Endothelial cell of hepatic sinusoid (primary cell): ENCODE measurements around the gene CDKN1C.

Experiments used
- in situ Hi-C: cut with HindIII; loops from 2 replicates; pipeline ENCODE4 v1.10.0; 2017; ENCODE audit warnings: low sequenced_read_pairs

CDKN1C gene

DNA sequence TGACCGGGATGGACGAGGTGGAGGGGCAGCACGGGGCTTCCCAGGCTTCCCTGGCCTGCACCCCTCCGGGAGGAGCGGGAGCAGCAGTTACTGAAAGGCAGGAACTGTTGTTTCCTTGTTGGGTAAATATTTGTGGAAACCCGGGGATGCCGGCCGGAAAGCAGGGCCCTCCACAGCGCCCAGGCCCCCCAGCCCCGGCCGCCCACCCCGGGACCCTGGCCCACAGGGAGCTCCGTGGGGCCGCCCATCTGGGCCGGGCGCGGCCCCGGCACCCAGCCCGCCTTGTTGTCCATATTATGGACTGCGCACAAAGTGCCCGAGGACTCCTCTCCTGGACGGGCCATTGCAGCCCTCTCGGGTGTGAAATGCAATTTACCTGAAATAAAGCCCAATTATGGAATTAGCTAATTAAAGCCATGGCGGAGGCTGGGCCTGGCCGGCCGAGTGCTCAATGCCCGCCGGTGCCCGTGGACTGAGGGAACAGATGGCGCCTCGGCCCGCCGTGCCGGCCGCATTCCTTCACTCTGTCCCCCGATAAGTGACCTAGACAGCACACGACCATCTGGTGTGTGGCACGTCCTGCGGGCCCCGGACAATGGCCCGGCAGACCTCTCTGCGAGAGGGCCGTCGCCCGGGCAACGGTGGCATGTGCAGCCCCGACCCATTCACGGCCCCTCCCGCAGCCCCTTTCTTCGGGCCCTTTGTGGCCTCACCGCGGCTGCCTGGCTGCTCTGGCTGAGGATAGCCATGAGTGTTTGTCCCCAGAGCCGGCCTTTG, 35.4 kb downstream of the CDKN1C start:
- in situ Hi-C loops: no loop called here

DNA sequence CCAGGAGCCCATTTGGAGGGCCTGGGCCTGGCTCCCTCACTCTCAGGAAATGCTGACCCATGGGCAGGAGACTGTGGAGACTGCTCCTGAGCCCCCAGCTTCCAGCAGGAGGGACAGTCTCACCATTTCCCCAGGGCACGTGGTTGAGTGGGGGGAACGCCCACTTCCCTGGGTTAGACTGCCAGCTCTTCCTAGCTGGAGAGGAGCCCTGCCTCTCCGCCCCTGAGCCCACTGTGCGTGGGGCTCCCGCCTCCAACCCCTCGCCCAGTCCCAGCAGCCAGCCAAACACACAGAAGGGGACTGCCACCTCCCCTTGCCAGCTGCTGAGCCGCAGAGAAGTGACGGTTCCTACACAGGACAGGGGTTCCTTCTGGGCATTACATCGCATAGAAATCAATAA, 37.1 kb downstream of the CDKN1C start:
- in situ Hi-C loops: no loop called here

DNA sequence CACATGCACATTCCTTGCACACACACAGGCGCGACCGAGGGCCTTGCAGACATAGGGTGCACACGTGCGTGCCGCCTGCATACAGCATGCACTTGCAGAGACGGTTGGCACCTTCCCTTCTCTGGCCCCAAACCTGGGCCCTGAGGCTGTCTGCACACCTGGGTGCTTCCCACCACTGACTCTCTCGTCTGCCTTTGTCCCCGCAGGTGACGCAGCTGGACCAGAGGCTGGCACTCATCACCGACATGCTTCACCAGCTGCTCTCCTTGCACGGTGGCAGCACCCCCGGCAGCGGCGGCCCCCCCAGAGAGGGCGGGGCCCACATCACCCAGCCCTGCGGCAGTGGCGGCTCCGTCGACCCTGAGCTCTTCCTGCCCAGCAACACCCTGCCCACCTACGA, 38.0 kb downstream of the CDKN1C start:
- in situ Hi-C loops: no loop called here

GRCh38 chr11:2846470-2846869, 39.1 kb downstream of the CDKN1C start:
- in situ Hi-C loops: no loop called here

DNA sequence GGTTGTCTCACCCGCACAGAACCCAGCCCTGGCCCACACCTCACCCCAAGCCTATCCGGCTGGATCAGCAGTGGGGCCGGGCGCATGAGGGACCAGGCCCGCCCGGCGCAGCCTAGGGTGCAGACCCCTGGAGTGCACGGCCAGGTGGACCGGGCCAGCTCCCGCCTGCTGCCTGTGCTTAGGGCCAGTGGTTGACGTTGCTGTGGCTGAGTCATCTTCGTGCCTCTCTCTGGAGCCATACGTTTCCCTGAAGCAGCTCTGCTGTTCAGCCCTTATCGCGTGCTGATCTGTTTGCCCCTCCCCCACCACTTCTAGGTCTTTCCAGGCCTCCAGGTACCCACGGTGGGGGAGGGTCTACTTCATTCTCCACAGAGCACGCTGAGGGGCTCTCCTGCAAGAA, 39.5 kb downstream of the CDKN1C start:
- in situ Hi-C loops: no loop called here

GRCh38 chr11:2844996-2845395, 40.6 kb downstream of the CDKN1C start:
- in situ Hi-C loops: no loop called here

DNA sequence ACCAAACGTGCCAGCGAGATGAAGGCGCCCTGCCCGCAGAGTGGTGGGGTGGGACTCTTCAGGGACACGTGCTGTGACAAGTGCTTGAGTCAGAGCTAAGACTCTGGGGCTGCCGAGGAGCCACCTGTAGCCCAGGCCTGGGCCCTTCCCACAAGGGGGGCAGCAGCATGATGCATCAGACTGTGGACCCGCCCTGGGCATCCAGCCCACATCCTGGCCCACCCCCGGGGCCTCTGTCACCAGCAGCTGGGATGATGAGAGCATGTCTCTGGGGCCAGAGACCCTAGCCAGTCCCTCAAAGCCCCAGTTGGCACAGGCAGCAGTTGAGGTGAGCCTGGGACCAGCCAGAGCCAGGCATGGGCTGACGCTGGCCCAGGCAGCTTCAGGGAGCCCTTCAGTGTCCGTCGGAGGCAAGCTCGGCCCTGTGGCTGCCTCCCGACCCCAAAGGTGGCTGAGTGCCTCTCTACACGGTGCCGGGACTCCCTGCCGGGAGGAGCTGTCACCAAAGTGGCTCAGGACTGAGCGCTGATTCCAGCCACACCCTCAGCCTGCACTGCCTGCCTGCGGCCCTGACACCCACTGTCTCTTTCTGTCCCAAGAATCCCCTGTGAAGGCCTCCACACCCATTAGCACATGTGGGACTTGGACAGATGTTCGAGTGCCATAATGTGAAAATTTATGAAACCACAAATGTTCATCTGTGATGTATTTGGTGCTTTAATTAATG, 41.3 kb downstream of the CDKN1C start:
- in situ Hi-C loops: no loop called here

DNA sequence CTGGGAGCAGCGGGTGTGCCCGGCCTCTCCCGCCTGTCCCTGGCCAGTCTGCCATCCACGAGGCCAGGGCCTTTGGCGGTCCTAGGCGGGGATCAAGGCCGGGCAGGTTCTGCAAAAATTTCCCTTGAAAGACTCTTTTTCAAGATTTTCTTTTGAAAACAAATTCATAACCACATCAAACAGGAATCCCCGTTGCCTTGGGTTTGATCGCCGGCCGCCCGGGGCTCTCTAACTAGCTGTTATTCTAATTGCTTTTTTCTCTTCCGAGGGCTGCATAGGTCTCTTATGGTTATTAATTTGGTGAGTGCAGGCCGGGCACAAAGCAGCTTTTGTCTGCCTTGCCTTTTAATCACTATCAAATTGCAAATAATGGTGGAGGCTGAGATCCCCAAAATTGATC, 42.0 kb downstream of the CDKN1C start:
- in situ Hi-C loops: no loop called here

GRCh38 chr11:2842876-2843275, 42.7 kb downstream of the CDKN1C start:
- in situ Hi-C loops: no loop called here

DNA sequence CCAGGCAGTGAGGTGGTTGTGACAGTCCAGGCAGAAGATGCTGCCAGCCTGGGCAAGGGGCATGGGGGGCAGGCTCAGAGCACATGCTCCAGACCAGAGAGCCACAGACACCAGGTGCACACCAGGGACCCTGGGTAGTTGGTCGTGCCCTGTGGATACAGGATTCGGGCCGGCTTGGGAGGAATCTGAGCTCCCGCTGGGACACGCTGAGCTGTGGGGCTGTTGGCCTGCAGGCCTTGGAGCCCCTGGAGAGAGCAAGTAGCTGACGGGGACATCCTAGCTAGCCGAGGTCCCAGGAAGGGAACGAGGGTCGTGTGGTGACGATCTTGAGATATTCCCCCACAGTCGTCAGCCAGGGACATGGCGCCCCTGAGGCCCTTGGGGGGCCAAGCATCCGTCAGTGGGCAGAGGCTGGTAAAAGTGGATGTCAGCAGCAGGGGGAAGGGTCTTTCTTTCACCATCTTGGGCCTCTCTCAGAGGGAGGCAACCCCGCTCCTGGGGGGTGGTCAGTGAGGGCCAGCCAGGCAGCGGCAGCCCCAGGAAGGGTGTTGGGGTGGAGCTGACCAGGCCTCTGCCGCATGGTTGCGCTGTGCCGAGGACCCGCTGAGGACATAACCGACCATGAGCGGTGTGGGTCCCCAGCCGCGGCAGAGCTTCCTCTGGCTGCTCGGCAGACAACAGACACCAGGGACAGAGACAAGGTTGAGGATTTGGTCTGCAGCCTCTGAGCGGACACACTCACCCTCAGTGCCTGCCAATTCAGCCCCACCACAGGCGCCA, 44.0 kb downstream of the CDKN1C start:
- in situ Hi-C loops: no loop called here

DNA sequence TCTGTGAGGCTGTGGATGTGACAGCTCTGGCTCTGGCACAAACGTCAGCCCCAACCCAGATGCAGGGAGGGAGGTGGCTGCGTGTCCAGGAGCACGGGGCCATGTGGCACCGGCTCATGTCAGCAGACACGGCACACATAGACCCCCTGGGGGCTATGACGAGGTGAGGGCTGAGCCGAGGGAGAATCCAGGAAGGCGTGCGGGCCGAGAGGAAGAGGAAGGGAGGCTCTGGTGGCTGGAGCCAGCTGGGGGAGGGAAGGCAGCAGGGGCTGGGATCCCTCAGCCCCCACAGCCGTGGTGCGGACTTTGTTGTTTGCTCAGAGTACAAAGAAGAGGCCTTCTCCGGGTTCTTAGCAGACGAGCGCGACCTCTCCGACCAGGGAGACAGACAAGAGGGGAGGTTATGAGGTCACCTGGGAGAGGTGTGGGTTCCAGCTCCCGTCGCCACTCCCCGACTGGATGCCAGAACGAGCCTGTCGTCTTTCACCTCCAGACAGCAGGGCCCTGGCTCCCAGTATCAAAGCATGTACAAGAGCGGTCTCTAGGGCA, 46.1 kb downstream of the CDKN1C start:
- in situ Hi-C loops: no loop called here

- in situ Hi-C loops: no loop called here
These were observed 46.8 kb downstream of the CDKN1C start for GRCh38 chr11:2838676-2839294.

- in situ Hi-C loops: no loop called here
These were observed 47.5 kb downstream of the CDKN1C start for GRCh38 chr11:2838091-2838490.

DNA sequence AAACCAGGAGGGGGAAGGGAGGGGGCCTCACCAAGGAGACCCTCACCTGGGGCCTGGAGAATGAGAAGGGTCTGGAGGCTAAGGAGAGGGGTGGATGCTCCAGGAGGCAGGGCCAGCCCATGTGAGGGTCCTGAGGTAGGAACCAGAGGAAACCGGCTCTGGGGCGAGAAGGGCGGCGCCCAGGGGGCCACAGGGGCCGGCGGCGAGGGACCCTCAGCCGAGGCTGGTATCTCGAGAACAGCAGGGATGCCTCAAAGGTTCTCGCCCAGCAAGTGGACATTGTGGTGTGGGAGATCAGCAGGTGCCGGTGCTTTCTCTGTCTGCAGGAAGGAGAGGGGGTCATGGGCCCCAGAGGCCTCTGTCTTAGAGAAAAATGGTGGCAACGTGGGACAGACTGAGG, 47.9 kb downstream of the CDKN1C start:
- in situ Hi-C loops: no loop called here

DNA sequence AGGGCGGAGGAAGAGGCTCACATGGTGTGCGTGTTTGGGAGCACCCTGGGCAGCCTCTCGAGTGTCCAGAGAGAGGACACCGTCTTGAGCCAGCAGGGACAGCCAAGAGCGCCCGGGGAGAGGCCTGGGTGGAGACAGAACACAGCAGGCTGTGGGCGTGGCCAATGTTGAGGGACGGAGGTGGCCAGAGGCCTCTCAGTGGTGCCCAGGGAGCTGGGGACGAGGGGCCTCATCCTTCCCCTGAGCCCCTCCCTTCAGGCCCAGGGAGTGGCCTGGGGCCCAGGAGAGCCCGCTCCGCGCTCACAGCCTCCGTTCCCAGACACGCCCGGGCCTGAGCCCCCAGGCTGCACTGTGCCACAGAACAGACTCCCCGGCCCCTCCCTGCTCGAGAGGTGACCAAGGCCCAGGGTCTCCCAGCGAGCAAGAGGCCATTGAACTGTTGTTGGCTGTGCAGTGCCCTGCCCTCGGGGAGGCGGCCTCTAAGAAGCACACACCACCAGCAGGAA, 48.4 kb downstream of the CDKN1C start:
- in situ Hi-C loops: no loop called here

DNA sequence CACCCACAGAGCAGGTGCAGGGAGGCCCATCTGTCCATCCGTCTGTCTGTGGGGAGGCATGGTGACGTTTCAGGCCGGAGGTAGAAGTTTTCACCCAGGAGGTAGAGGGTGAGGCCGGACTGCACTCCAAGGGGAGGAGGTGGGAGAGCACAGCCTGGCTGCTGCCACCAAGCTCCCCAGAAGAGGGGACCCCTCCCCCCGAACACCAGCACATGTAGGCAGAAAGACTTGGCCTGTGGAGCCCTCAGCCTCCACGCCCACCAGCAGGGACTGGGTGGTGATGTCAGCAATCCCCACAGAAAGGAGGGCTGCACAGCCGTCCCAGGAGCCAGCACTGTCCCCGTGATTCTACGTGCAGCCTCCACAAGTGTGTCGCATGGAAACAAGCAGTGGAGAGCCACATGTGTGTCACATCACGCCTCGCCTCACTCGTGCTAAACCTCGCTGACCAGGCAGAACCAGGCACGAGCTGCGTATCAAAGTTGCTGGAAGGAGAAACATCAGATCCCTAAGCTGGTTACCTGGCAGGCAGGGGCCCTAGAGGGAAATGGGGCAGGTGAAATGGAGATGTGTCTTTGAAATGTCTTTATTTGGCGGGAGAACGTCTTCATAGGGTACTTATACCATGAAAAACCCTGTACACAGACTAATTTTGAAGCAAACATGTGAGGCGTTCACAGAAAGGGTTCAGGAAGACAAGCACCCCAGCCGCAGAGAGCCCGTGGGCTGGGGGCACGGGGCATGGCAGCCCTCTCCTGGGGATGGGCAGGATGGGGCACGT, 49.1 kb downstream of the CDKN1C start:
- in situ Hi-C loops: no loop called here

- in situ Hi-C loops: no loop called here
These were observed 49.8 kb downstream of the CDKN1C start for GRCh38 chr11:2835751-2836150.

GRCh38 chr11:2835296-2835695, 50.3 kb downstream of the CDKN1C start:
- in situ Hi-C loops: no loop called here

DNA sequence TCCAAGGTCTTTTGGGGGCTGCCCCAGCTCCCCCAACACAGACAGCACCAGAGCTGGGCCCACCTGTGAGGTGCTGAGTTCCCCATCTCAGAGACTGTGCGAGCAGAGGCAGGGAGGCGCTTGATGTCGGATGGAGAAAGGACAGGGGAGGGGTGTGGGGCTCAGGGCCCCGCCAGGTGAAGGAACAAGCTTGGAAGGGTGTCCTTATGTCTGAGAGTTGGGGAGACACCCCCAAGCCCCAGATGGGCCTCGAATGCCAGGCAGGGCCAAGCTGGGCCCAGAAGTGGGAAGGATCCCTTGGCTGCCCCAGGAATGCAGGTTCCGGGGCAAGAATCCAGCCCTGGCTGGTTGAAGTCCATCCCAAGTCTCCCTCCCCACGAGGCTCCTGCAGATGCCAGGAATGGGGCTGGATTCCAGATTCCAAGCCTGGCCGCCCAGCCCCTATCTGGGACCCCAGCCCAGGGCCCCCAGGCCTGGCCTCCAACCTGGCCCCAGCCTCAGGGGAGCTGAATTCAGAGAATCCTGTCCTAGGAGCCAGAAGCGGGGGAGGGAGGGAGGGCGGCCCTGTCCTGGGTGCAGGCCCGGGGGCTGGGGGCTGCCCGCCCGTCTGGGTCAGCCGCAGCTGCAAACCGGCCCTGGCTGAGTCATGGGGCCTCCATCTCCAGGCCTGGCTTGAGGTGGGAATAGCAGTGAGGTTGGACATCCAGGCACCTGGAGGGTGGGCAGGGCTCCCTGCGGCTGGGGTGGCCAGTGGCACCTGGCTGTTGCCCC, 50.9 kb downstream of the CDKN1C start:
- in situ Hi-C loops: loop anchor here (5.0 kb wide), 2 partner anchors 38 to 52 kb away; no protein-coding TSS in a partner anchor
